GM12878 (cell line): Measurements from ENCODE around the gene EPHA4. TPM values are rescaled to one million over a fixed set of nuclear protein-coding genes. Genes with fewer than 3 reads are reported as not detected.

Experiments
- GATAD2B ChIP-seq: fragments of 450-650 bp; conservative IDR thresholded peaks from 2 replicates; pipeline ENCODE4 v1.6.1; 2017; ENCODE audit warnings: low read depth, mild to moderate bottlenecking, moderate library complexity
- IRF4 ChIP-seq: IDR thresholded peaks from 2 replicates; pipeline ENCODE4 v1.6.1; 2011; ENCODE audit warnings: low read depth, low read length
- MEF2A ChIP-seq: IDR thresholded peaks from 2 replicates; pipeline ENCODE4 v1.6.1; 2011; ENCODE audit warnings: low read depth, mild to moderate bottlenecking, low read length, moderate library complexity; ENCODE audit not compliant: insufficient read depth
- polyA plus RNA-seq, 11 experiments: library from polyadenylated mRNA; depleted of rRNA in 4 of 11; unstranded in 6 of 11; stranded (reverse) in 5 of 11; fragments of >200 nt; fragmentation: Nextera tagmentation in 4 of 11; fragmentation: Illumina TruSeq in 1 of 11; extraction: Ambion mirVana in 4 of 11; extraction: Trizol in 1 of 11; gene quantifications; 1 replicate in 1 of 11; 2 replicates in 10 of 11; pipeline versions ENCODE4 v1.2.1 to v1.2.3, GENCODE V29; 2011 to 2016; ENCODE audit warnings: inconsistent platforms in 2 of 11, missing spikeins in 2 of 11, low read depth in 1 of 11
- total RNA-seq, 4 experiments: library from RNA; depleted of rRNA in 3 of 4; stranded (reverse); fragments of >200 nt in 3 of 4; fragmentation: Illumina TruSeq in 1 of 4; extraction: Trizol in 1 of 4; gene quantifications; 2 replicates each; pipeline versions ENCODE4 v1.2.1 to v1.2.3, GENCODE V29; 2013 to 2021
- TF ChIP-seq, protein P1 (sequence below): IDR thresholded peaks from 2 replicates; pipeline ENCODE4 v1.6.1; 2012; ENCODE audit warnings: low read depth, low read length, improper control_type of control experiment
- TF ChIP-seq, protein P2 (sequence below): fragments of 450-650 bp; IDR thresholded peaks from 2 replicates; pipeline ENCODE4 v1.6.1; 2016; ENCODE audit warnings: mild to moderate bottlenecking
- TF ChIP-seq, protein P3 (sequence below): fragments of 450-650 bp; IDR thresholded peaks from 2 replicates; pipeline ENCODE4 v1.6.1; 2017; ENCODE audit warnings: mild to moderate bottlenecking, low read depth, inconsistent platforms; ENCODE audit not compliant: poor library complexity, severe bottlenecking

Gene EPHA4
- total and polyA plus RNA-seq, 10 of the 15 experiments (the other 5 are each of a cell fraction or from before 2014, with no cell fraction given): 0.06 to 1.5 (median 0.33) TPM; not detected in 1

DNA sequence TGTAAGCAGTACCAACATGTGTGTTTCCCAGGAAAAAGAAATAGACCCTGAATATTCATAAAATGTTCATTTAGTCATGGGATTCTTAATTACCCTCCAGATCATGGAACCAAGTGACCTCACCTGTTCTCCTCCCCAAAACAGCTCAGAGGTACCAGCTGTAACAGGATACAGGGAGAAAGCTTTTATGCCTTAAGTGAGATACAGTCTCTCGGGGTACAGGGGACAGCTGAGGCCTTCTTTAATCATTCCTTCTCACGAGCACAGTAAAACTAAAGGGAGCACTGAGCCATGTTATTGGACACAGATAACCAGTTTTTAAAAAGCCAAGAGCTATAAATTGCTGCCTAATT lies 16.6 kb downstream of the EPHA4 start (continued):
- TF ChIP-seq, protein P1, sequence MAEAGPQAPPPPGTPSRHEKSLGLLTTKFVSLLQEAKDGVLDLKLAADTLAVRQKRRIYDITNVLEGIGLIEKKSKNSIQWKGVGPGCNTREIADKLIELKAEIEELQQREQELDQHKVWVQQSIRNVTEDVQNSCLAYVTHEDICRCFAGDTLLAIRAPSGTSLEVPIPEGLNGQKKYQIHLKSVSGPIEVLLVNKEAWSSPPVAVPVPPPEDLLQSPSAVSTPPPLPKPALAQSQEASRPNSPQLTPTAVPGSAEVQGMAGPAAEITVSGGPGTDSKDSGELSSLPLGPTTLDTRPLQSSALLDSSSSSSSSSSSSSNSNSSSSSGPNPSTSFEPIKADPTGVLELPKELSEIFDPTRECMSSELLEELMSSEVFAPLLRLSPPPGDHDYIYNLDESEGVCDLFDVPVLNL: no peak
- TF ChIP-seq, protein P2, sequence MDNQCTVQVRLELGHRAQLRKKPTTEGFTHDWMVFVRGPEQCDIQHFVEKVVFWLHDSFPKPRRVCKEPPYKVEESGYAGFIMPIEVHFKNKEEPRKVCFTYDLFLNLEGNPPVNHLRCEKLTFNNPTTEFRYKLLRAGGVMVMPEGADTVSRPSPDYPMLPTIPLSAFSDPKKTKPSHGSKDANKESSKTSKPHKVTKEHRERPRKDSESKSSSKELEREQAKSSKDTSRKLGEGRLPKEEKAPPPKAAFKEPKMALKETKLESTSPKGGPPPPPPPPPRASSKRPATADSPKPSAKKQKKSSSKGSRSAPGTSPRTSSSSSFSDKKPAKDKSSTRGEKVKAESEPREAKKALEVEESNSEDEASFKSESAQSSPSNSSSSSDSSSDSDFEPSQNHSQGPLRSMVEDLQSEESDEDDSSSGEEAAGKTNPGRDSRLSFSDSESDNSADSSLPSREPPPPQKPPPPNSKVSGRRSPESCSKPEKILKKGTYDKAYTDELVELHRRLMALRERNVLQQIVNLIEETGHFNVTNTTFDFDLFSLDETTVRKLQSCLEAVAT: no peak
- no peak for TF ChIP-seq MEF2A
- TF ChIP-seq, protein P3, sequence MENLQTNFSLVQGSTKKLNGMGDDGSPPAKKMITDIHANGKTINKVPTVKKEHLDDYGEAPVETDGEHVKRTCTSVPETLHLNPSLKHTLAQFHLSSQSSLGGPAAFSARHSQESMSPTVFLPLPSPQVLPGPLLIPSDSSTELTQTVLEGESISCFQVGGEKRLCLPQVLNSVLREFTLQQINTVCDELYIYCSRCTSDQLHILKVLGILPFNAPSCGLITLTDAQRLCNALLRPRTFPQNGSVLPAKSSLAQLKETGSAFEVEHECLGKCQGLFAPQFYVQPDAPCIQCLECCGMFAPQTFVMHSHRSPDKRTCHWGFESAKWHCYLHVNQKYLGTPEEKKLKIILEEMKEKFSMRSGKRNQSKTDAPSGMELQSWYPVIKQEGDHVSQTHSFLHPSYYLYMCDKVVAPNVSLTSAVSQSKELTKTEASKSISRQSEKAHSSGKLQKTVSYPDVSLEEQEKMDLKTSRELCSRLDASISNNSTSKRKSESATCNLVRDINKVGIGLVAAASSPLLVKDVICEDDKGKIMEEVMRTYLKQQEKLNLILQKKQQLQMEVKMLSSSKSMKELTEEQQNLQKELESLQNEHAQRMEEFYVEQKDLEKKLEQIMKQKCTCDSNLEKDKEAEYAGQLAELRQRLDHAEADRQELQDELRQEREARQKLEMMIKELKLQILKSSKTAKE: no peak
- TF ChIP-seq GATAD2B: no peak
- TF ChIP-seq IRF4: no peak
